HG03520 (cell line): ENCODE data around the gene CNDP2.

Experiments
- ATAC-seq: cut with Tn5 transposase; IDR thresholded peaks from one replicate; pipeline ENCODE4 v1.9.1; 2021; ENCODE audit warnings: mild to moderate bottlenecking, moderate library complexity; ENCODE audit not compliant: unreplicated experiment

Gene CNDP2

GRCh38 chr18:74533666-74534065, 37.5 kb downstream of the CNDP2 start:
- no peak for ATAC-seq

GRCh38 chr18:74534150-74534969, 38.2 kb downstream of the CNDP2 start, which contains the start of gene CNDP1:
Gene CNDP1, plus strand, starts transcription at chr18:74534500. Its CDS starts 168 bp downstream, at chr18:74534668.
- ATAC-seq: no peak

- ATAC-seq: no peak
Observed at GRCh38 chr18:74534981-74535649, 39.0 kb downstream of the CNDP2 start.

GRCh38 chr18:74539289-74539688, 43.1 kb downstream of the CNDP2 start:
- ATAC-seq: no peak

- ATAC-seq: no peak
Observed at GRCh38 chr18:74540652-74541421, 44.7 kb downstream of the CNDP2 start.

GRCh38 chr18:74541703-74542555, 45.8 kb downstream of the CNDP2 start:
- ATAC-seq: no peak

GRCh38 chr18:74544898-74545297, 48.7 kb downstream of the CNDP2 start:
- no peak for ATAC-seq

GRCh38 chr18:74546007-74546406, 49.8 kb downstream of the CNDP2 start:
- no peak for ATAC-seq

GRCh38 chr18:74546751-74547530, 50.8 kb downstream of the CNDP2 start:
- no peak for ATAC-seq

GRCh38 chr18:74547860-74548259, 51.7 kb downstream of the CNDP2 start:
- no peak for ATAC-seq

- ATAC-seq: no peak
Observed at GRCh38 chr18:74549591-74550104, 53.5 kb downstream of the CNDP2 start.

- ATAC-seq: no peak
Observed at GRCh38 chr18:74550886-74551285, 54.7 kb downstream of the CNDP2 start.

- ATAC-seq: no peak
Observed at GRCh38 chr18:74551452-74551851, 55.3 kb downstream of the CNDP2 start.

- ATAC-seq: peak; percentile 95
Observed at GRCh38 chr18:74551936-74552555, 55.9 kb downstream of the CNDP2 start.

GRCh38 chr18:74556126-74556525, 60.0 kb downstream of the CNDP2 start:
- ATAC-seq: no peak

GRCh38 chr18:74558096-74558495, 61.9 kb downstream of the CNDP2 start:
- ATAC-seq: no peak

- ATAC-seq: no peak
Observed at GRCh38 chr18:74562131-74562730, 66.1 kb downstream of the CNDP2 start.

- ATAC-seq: no peak
Observed at GRCh38 chr18:74562775-74563174, 66.6 kb downstream of the CNDP2 start.

- no peak for ATAC-seq
Observed at GRCh38 chr18:74563999-74564398, 67.8 kb downstream of the CNDP2 start.
